Left ventricle myocardium inferior (tissue), 1 donor: Measurements from ENCODE around the gene COX19. TPM values are rescaled to one million over a fixed set of nuclear protein-coding genes. Genes with fewer than 3 reads are reported as not detected.

Source experiments
- DNase-seq: peaks from one replicate; pipeline ENCODE4 v3.0.0-alpha.2; 2020
- H3K27ac ChIP-seq: fragments of 200-600 bp; replicated peaks from 2 replicates; pipeline ENCODE4 v1.8.0; 2021
- H3K27me3 ChIP-seq: fragments of 200-600 bp; 2 replicates; pipeline ENCODE4 v1.8.0; 2021; ENCODE audit warnings: low read depth
- H3K36me3 ChIP-seq: fragments of 200-600 bp; 2 replicates; pipeline ENCODE4 v1.8.0; 2021
- H3K4me1 ChIP-seq: fragments of 200-600 bp; 2 replicates; pipeline ENCODE4 v1.8.0; 2021
- H3K4me3 ChIP-seq: fragments of 200-600 bp; 2 replicates; pipeline ENCODE4 v1.8.0; 2021; ENCODE audit warnings: mild to moderate bottlenecking, moderate library complexity
- H3K9me3 ChIP-seq: fragments of 200-600 bp; replicated peaks from 2 replicates; pipeline ENCODE4 v1.8.0; 2021
- CTCF ChIP-seq: fragments of 200-600 bp; IDR thresholded peaks from 2 replicates; pipeline ENCODE4 v1.8.0; 2021; ENCODE audit warnings: antibody characterized with exemption, mild to moderate bottlenecking, borderline replicate concordance
- intact Hi-C: fragments of 100-400 bp; cut with micrococcal nuclease; formaldehyde crosslinking; loops from one replicate; pipeline ENCODE4 v1.11.0; 2022
- long read RNA-seq: library from polyadenylated mRNA; unstranded; transcript quantifications from one replicate; pipeline ENCODE4 v2.0.0, GENCODE V29; 2021
- total RNA-seq: library from RNA; stranded (reverse); fragmentation: NEBNext Ultra II Directional; extraction: Animal tissue kit (Norgen Biotek cat#: 25700); gene quantifications from one replicate; pipeline ENCODE4 v1.2.1, GENCODE V29; 2021
- donor health status: DM: no; HTN: yes; CAD: no; lungs with severe emphysema.

The COX19 gene
- total RNA-seq = 8.5 TPM
- long read RNA-seq, transcript COX19-201 (3 exons, 3,666 nt) = major isoform, 5 of 12 reads
- long read RNA-seq, partial matches to known transcripts = 5 of 12 reads
- long read RNA-seq, other reads (novel, unspliced or antisense) = 0 of 12 reads

- H3K27me3 ChIP-seq = no peaks in the 10 kb centered on the region
- intact Hi-C loops = no loop called here
- peak; percentile 90 for DNase-seq
- TF ChIP-seq CTCF = no peak
- H3K4me3 ChIP-seq = peak within 1 kb of the TSS; percentile 99
- H3K4me1 ChIP-seq = peaks cover 55% of the 10 kb centered on the region
- peaks cover 32% of the 10 kb centered on the region for H3K36me3 ChIP-seq
- H3K9me3 ChIP-seq = no peaks in the 10 kb centered on the region
- peak within 1 kb of the TSS; percentile 97 for H3K27ac ChIP-seq
Measured at GRCh38 chr7:974820-975681, at the start of gene COX19. Gene COX19 (minus strand): TSS chr7:975549. CDS start chr7:975509, 40 bp downstream.

GRCh38 chr7:1024331-1024841 lies 49.0 kb upstream of the COX19 start:
- no peak for TF ChIP-seq CTCF
- no peaks in the 10 kb centered on the region for H3K9me3 ChIP-seq
- DNase-seq = no peak
- no peak overlapping the region for H3K27ac ChIP-seq
- H3K36me3 ChIP-seq = peaks cover 21% of the 10 kb centered on the region
- H3K4me3 ChIP-seq = no peak overlapping the region
- no peaks in the 10 kb centered on the region for H3K27me3 ChIP-seq
- intact Hi-C loops = no loop called here
- H3K4me1 ChIP-seq = peaks cover 39% of the 10 kb centered on the region

- Histone ChIP-seq H3K36me3 (peaks cover 26% of the 10 kb centered on the region), H3K27me3 (no peaks in the 10 kb centered on the region), H3K27ac (no peak overlapping the region), H3K4me1 (peaks cover 25% of the 10 kb centered on the region), H3K4me3 (no peak overlapping the region), H3K9me3 (no peaks in the 10 kb centered on the region)
- no peak for DNase-seq
- intact Hi-C loops = no loop called here
- TF ChIP-seq CTCF = no peak
Measured at GRCh38 chr7:1022801-1023465, 47.6 kb upstream of the COX19 start.

GRCh38 chr7:1022356-1022755 lies 47.0 kb upstream of the COX19 start:
- no peaks in the 10 kb centered on the region for H3K27me3 ChIP-seq
- H3K36me3 ChIP-seq = peaks cover 26% of the 10 kb centered on the region
- no peak overlapping the region for H3K27ac ChIP-seq
- intact Hi-C loops = no loop called here
- H3K4me3 ChIP-seq = no peak overlapping the region
- no peak for DNase-seq
- no peaks in the 10 kb centered on the region for H3K9me3 ChIP-seq
- no peak for TF ChIP-seq CTCF
- peaks cover 19% of the 10 kb centered on the region for H3K4me1 ChIP-seq

- no peak for DNase-seq
- TF ChIP-seq CTCF = no peak
- no peak overlapping the region for H3K4me3 ChIP-seq
- peaks cover 26% of the 10 kb centered on the region for H3K36me3 ChIP-seq
- H3K9me3 ChIP-seq = no peaks in the 10 kb centered on the region
- no peak overlapping the region for H3K27ac ChIP-seq
- intact Hi-C loops = no loop called here
- H3K4me1 ChIP-seq = peaks cover 15% of the 10 kb centered on the region
- no peaks in the 10 kb centered on the region for H3K27me3 ChIP-seq
Measured at GRCh38 chr7:1021931-1022330, 46.6 kb upstream of the COX19 start.
